ENCODE measurements around the gene GLIPR1L2.

DNA sequence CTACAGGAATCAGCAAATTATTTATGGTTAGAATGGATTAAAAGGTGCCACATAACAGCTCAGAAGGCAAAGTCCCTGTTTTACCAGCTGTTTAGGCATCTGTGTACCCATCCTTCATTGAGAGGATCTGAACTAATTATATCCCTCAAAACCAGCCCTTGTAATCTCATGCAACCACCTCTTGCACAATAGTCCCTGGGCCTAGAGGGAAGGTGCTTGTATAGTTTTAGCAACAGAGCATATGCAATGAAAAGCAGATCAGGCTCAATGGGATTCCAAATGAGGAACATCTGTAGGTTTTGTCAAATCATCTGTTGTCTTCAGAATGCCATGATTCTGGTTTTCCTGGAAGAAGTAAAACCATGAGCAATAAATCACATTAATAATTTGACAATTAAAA, 26.0 kb upstream of the GLIPR1L2 start:
- TF ChIP-seq CTCF (IDR thresholded peaks at IDR 0.05; ENCODE audit: control extremely low read depth in 1 of 3, insufficient read depth in 1 of 3, low read depth in 1 of 3, low read length in 3 of 3) (no peak), POLR2A (IDR thresholded peaks at IDR 0.05; ENCODE audit: control extremely low read depth in 1 of 2, low read depth in 2 of 2, low read length in 2 of 2) (no peak), EZH2 (IDR thresholded peaks at IDR 0.05; ENCODE audit: low read depth, low read length, severe bottlenecking) (no peak)

Measured in H1 (cell line).